Endothelial cell of umbilical vein (primary cell): ENCODE data around the gene SLC5A3. TPM values are rescaled to one million over a fixed set of nuclear protein-coding genes. Genes with fewer than 3 reads are reported as not detected.

Experiments
- BruUV-seq: library from RNA; stranded (reverse); fragments of 400-500 nt; replicated peaks from 2 replicates; lab custom pipeline; 2021; lab: Mats Ljungman, UMichigan
- CTCF ChIA-PET: fragments of 300-600, 350-600 bp; sonication (Branson Sonifier 250); formaldehyde crosslinking; loops from one replicate; lab custom pipeline; 2021; ENCODE audit warnings: antibody characterized with exemption, inconsistent platforms; lab: Charles Lee
- POLR2A ChIA-PET: fragments of 300-600, 350-600 bp; sonication (Branson Sonifier 250); formaldehyde crosslinking; loops from one replicate; lab custom pipeline; 2021; ENCODE audit warnings: antibody characterized with exemption, inconsistent platforms; lab: Charles Lee
- DNase-seq: peaks from one replicate; pipeline ENCODE4 v3.0.0-alpha.2; 2011; ENCODE audit warnings: low read depth, low spot score
- FAIRE-seq: peaks from 2 replicates; lab custom pipeline; 2011; peaks lifted over from hg19 to GRCh38; lab: Jason Lieb, UNC
- H2AFZ ChIP-seq: 2 replicates; pipeline ENCODE4 v1.6.0; 2012; ENCODE audit warnings: low read depth, low read length, control low read depth, inconsistent platforms
- H3K27ac ChIP-seq: 2 replicates; pipeline ENCODE4 v1.5.1; 2011; ENCODE audit warnings: low read depth, mild to moderate bottlenecking, control low read depth, low read length, moderate library complexity; ENCODE audit not compliant: insufficient read depth
- H3K27me3 ChIP-seq, 2 experiments: 2 replicates each; pipeline versions ENCODE4 v1.6.0 to v1.6.1; 2011; ENCODE audit warnings: low read length in 2 of 2, mixed read lengths in 1 of 2; ENCODE audit not compliant: control insufficient read depth in 2 of 2, insufficient read depth in 2 of 2
- H3K36me3 ChIP-seq, 2 experiments: 2 replicates in 1 of 2; 3 replicates in 1 of 2; pipeline ENCODE4 v1.5.1; 2011; ENCODE audit warnings: low read length in 2 of 2, mild to moderate bottlenecking in 1 of 2, moderate library complexity in 1 of 2; ENCODE audit not compliant: control insufficient read depth in 2 of 2, insufficient read depth in 2 of 2; ENCODE audit errors: extremely low read depth in 1 of 2
- H3K4me1 ChIP-seq: 3 replicates; pipeline ENCODE4 v1.5.1; 2011; ENCODE audit warnings: mild to moderate bottlenecking, low read length; ENCODE audit not compliant: control insufficient read depth, insufficient read depth; ENCODE audit errors: extremely low read depth
- H3K4me2 ChIP-seq: 2 replicates; pipeline ENCODE4 v1.6.1; 2011; ENCODE audit warnings: low read length, control low read depth, mixed read lengths; ENCODE audit not compliant: insufficient read depth
- H3K4me3 ChIP-seq, 3 experiments: fragments of 200-600 bp in 1 of 3; sonication (generic), shearing (Covaris generic) in 1 of 3; replicated peaks in 1 of 3; 2 replicates each; pipeline ENCODE4 v1.5.1; 2011 to 2016; ENCODE audit warnings: control low read depth in 3 of 3, low read length in 3 of 3, mild to moderate bottlenecking in 2 of 3, inconsistent platforms in 1 of 3, low read depth in 1 of 3, moderate library complexity in 1 of 3; ENCODE audit not compliant: insufficient read depth in 1 of 3
- H3K79me2 ChIP-seq: 2 replicates; pipeline ENCODE4 v1.6.0; 2012; ENCODE audit warnings: low read length, inconsistent platforms; ENCODE audit not compliant: control insufficient read depth, insufficient read depth
- H3K9ac ChIP-seq: replicated peaks from 2 replicates; pipeline ENCODE3; 2011; ENCODE audit warnings: low read length, control low read depth; ENCODE audit not compliant: insufficient read depth; ENCODE audit errors: extremely low read depth
- H3K9me1 ChIP-seq: replicated peaks from 3 replicates; pipeline ENCODE4 v1.6.0; 2011; ENCODE audit warnings: mild to moderate bottlenecking, low read length; ENCODE audit not compliant: control insufficient read depth, insufficient read depth; ENCODE audit errors: extremely low read depth
- H3K9me3 ChIP-seq: replicated peaks from 2 replicates; pipeline ENCODE4 v1.5.1; 2012; ENCODE audit warnings: low read length, inconsistent platforms; ENCODE audit not compliant: control insufficient read depth, insufficient read depth
- H4K20me1 ChIP-seq: replicated peaks from 2 replicates; pipeline ENCODE3; 2011; ENCODE audit warnings: mild to moderate bottlenecking, low read length; ENCODE audit not compliant: control insufficient read depth, insufficient read depth; ENCODE audit errors: extremely low read depth
- EZH2 ChIP-seq: IDR thresholded peaks from 2 replicates; pipeline ENCODE4 v1.6.1; 2012; ENCODE audit warnings: borderline replicate concordance, low read depth, mild to moderate bottlenecking, moderate library complexity, low read length, inconsistent platforms; ENCODE audit not compliant: severe bottlenecking
- FOS ChIP-seq: IDR thresholded peaks from 2 replicates; pipeline ENCODE4 v1.6.1; 2011; ENCODE audit warnings: mild to moderate bottlenecking, low read length, moderate library complexity, borderline replicate concordance; ENCODE audit not compliant: insufficient read depth
- GATA2 ChIP-seq: IDR thresholded peaks from 2 replicates; pipeline ENCODE4 v1.7.0; 2011; ENCODE audit warnings: low read depth, mild to moderate bottlenecking, moderate library complexity, mixed read lengths, low read length; ENCODE audit not compliant: insufficient read length, insufficient read depth
- MAX ChIP-seq: IDR thresholded peaks from 2 replicates; pipeline ENCODE4 v1.6.1; 2011; ENCODE audit not compliant: insufficient read depth, insufficient read length
- MYC ChIP-seq: IDR thresholded peaks from one replicate; pipeline ENCODE4 v1.6.1; 2011; ENCODE audit warnings: mild to moderate bottlenecking, low read depth, low read length
- POLR2AphosphoS5 ChIP-seq: IDR thresholded peaks from 2 replicates; pipeline ENCODE4 v1.6.1; 2012; ENCODE audit warnings: low read depth, mild to moderate bottlenecking, control low read depth, low read length, moderate library complexity; ENCODE audit not compliant: insufficient read depth
- dilution Hi-C: fragments of 300-500 bp; cut with MboI; formaldehyde crosslinking; loops from one replicate; pipeline ENCODE4 v1.15.0; 2019; ENCODE audit warnings: low sequenced_read_pairs; ENCODE audit not compliant: extremely low pct_ligation_motif_present
- intact Hi-C: fragments of 100-400 bp; cut with micrococcal nuclease; formaldehyde crosslinking; loops from one replicate; pipeline ENCODE4 v1.10.0; 2022
- polyA plus RNA-seq, 4 experiments: library from polyadenylated mRNA; depleted of rRNA in 3 of 4; stranded (reverse) in 3 of 4; unstranded in 1 of 4; fragments of >200 nt; gene quantifications; 2 replicates each; pipeline versions ENCODE4 v1.2.1 to v1.2.3, GENCODE V29; 2011 to 2012; ENCODE audit warnings: missing spikeins in 1 of 4
- total RNA-seq: library from RNA; stranded (reverse); gene quantifications from 2 replicates; pipeline ENCODE4 v1.2.3, GENCODE V29; 2021
- TF ChIP-seq, protein P1 (sequence below), 2 donors: IDR thresholded peaks; 1 replicate in 1 of 2; 2 replicates in 1 of 2; pipeline ENCODE4 v1.5.1; 2011; ENCODE audit warnings: low read length in 2 of 2, mild to moderate bottlenecking in 2 of 2, moderate library complexity in 2 of 2, control low read depth in 1 of 2, inconsistent platforms in 1 of 2, low read depth in 1 of 2; ENCODE audit not compliant: insufficient read depth in 1 of 2; ENCODE audit errors: extremely low read depth in 1 of 2

SLC5A3 gene
- total and polyA plus RNA-seq, 2 donors (not counting 3 experiments of a cell fraction or from before 2014, with no cell fraction given) = 1.6 to 8.0 TPM

DNA sequence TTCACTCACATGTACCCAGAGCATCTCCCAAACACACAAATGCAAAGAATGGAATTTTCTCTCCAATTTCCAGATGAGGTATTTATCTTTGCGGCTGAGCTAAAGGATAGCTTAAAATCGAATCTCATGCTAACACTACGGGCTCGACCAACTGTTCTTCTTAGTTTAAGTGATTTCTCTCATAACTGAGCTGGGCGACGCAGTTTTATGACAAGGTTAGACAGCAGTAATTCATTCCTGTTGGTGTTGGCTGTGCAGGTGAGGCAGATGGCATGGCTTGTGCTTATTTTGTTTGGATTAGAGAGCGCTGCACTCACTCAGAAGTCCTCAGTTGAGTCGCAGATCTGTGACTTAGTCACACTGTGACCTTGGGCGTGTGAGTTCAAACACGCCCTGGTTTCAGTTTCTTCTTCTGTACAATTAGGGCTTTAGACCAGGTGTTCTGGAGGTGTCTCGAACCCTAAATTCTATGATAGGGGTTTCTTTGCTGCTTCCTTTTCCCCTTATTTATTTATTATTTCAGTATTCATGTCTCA is 41.5 kb upstream of the SLC5A3 start:
- no peak overlapping the region for H3K27ac ChIP-seq
- POLR2A ChIA-PET = no interaction called here
- no peak overlapping the region for H3K4me3 ChIP-seq
- no peaks in the 10 kb centered on the region for H3K36me3 ChIP-seq
- H3K9me1 ChIP-seq = no peaks in the 10 kb centered on the region
- H4K20me1 ChIP-seq = no peaks in the 10 kb centered on the region
- H3K4me1 ChIP-seq = no peaks in the 10 kb centered on the region
- dilution Hi-C loops = no loop called here
- H3K9ac ChIP-seq = no peak overlapping the region
- intact Hi-C loops = no loop called here
- DNase-seq (no peak), FAIRE-seq (no peak)
- H2AFZ ChIP-seq = no peak overlapping the region
- no peaks in the 10 kb centered on the region for H3K79me2 ChIP-seq
- CTCF ChIA-PET = interaction anchor here (1.0 to 3.7 kb wide), 4 partner anchors 14 to 108 kb away, joined by 3 to 9 read pairs (median 4); no protein-coding TSS in a partner anchor
- no peaks in the 10 kb centered on the region for H3K9me3 ChIP-seq
- TF ChIP-seq EZH2 (no peak), MAX (no peak), GATA2 (no peak), FOS (no peak), MYC (no peak), POLR2AphosphoS5 (no peak)
- TF ChIP-seq, protein P1, sequence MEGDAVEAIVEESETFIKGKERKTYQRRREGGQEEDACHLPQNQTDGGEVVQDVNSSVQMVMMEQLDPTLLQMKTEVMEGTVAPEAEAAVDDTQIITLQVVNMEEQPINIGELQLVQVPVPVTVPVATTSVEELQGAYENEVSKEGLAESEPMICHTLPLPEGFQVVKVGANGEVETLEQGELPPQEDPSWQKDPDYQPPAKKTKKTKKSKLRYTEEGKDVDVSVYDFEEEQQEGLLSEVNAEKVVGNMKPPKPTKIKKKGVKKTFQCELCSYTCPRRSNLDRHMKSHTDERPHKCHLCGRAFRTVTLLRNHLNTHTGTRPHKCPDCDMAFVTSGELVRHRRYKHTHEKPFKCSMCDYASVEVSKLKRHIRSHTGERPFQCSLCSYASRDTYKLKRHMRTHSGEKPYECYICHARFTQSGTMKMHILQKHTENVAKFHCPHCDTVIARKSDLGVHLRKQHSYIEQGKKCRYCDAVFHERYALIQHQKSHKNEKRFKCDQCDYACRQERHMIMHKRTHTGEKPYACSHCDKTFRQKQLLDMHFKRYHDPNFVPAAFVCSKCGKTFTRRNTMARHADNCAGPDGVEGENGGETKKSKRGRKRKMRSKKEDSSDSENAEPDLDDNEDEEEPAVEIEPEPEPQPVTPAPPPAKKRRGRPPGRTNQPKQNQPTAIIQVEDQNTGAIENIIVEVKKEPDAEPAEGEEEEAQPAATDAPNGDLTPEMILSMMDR (IDR thresholded peaks at IDR 0.05; ENCODE audit: extremely low read depth in 1 of 2, insufficient read depth in 1 of 2, low read depth in 1 of 2, low read length in 2 of 2) = no peak
- BruUV-seq = no TSS peak
- no peak overlapping the region for H3K4me2 ChIP-seq
- peaks cover 2% of the 10 kb centered on the region in 2 experiments for H3K27me3 ChIP-seq
